Keratinocyte (primary cell): ENCODE data around the gene VASH2. TPM values are rescaled to one million over a fixed set of nuclear protein-coding genes. Genes with fewer than 3 reads are reported as not detected.

Source experiments
- DNase-seq: peaks from one replicate; pipeline ENCODE4 v3.0.0-alpha.2; 2011; ENCODE audit warnings: low read depth, missing footprints, low spot score
- FAIRE-seq: peaks from 2 replicates; lab custom pipeline; 2011; peaks lifted over from hg19 to GRCh38; lab: Jason Lieb, UNC
- H2AFZ ChIP-seq: 2 replicates; pipeline ENCODE4 v1.6.0; 2012; ENCODE audit warnings: low read length, control low read depth, inconsistent platforms; ENCODE audit not compliant: control insufficient read depth
- H3K27ac ChIP-seq: 2 replicates; pipeline ENCODE4 v1.5.1; 2011; ENCODE audit warnings: low read length; ENCODE audit not compliant: control insufficient read depth, insufficient read depth
- H3K27me3 ChIP-seq: 3 replicates; pipeline ENCODE4 v1.6.0; 2011; ENCODE audit warnings: low read length; ENCODE audit not compliant: control insufficient read depth, insufficient read depth; ENCODE audit errors: extremely low read depth
- H3K36me3 ChIP-seq, 2 experiments: 2 replicates in 1 of 2; 3 replicates in 1 of 2; pipeline ENCODE4 v1.5.1; 2011; ENCODE audit warnings: low read length in 2 of 2, mild to moderate bottlenecking in 1 of 2; ENCODE audit not compliant: control insufficient read depth in 2 of 2, insufficient read depth in 2 of 2; ENCODE audit errors: extremely low read depth in 1 of 2
- H3K4me1 ChIP-seq: 3 replicates; pipeline ENCODE4 v1.5.1; 2011; ENCODE audit warnings: low read length; ENCODE audit not compliant: control insufficient read depth, insufficient read depth; ENCODE audit errors: extremely low read depth
- H3K4me2 ChIP-seq: 3 replicates; pipeline ENCODE4 v1.6.0; 2011; ENCODE audit warnings: low read depth, low read length; ENCODE audit not compliant: control insufficient read depth, insufficient read depth; ENCODE audit errors: extremely low read depth
- H3K4me3 ChIP-seq, 3 experiments: fragments of 200-600 bp in 1 of 3; sonication (generic) in 1 of 3; 2 replicates in 2 of 3; 3 replicates in 1 of 3; pipeline ENCODE4 v1.5.1; 2011 to 2016; ENCODE audit warnings: low read length in 3 of 3, mild to moderate bottlenecking in 3 of 3, control low read depth in 2 of 3, inconsistent platforms in 1 of 3, low read depth in 1 of 3, mixed read lengths in 1 of 3, mixed run types in 1 of 3, moderate library complexity in 1 of 3; ENCODE audit not compliant: control insufficient read depth in 2 of 3, insufficient read depth in 2 of 3; ENCODE audit errors: extremely low read depth in 1 of 3
- H3K79me2 ChIP-seq: 2 replicates; pipeline ENCODE4 v1.6.0; 2012; ENCODE audit warnings: low read length; ENCODE audit not compliant: control insufficient read depth, insufficient read depth
- H3K9ac ChIP-seq: 3 replicates; pipeline ENCODE4 v1.6.0; 2011; ENCODE audit warnings: low read length; ENCODE audit not compliant: control insufficient read depth, insufficient read depth; ENCODE audit errors: extremely low read depth
- H3K9me1 ChIP-seq: 3 replicates; pipeline ENCODE4 v1.6.0; 2011; ENCODE audit warnings: low read length; ENCODE audit not compliant: control insufficient read depth, insufficient read depth; ENCODE audit errors: extremely low read depth
- H3K9me3 ChIP-seq: 2 replicates; pipeline ENCODE4 v1.5.1; 2012; ENCODE audit warnings: low read depth, low read length; ENCODE audit not compliant: control insufficient read depth
- H4K20me1 ChIP-seq: 3 replicates; pipeline ENCODE4 v1.6.0; 2011; ENCODE audit warnings: low read length; ENCODE audit not compliant: control insufficient read depth, insufficient read depth; ENCODE audit errors: extremely low read depth
- EZH2 ChIP-seq: IDR thresholded peaks from one replicate; pipeline ENCODE4 v1.6.1; 2012; ENCODE audit warnings: inconsistent platforms, mild to moderate bottlenecking, low read length, moderate library complexity
- dilution Hi-C: fragments of 300-500 bp; cut with MboI; formaldehyde crosslinking; loops from one replicate; pipeline ENCODE4 v1.7.0; 2020; ENCODE audit warnings: low sequenced_read_pairs; ENCODE audit not compliant: extremely low pct_ligation_motif_present
- polyA plus RNA-seq, 5 experiments: library from polyadenylated mRNA; depleted of rRNA in 3 of 5; stranded (reverse) in 3 of 5; stranded (forward) in 1 of 5; unstranded in 1 of 5; fragments of >200 nt; gene quantifications; 1 replicate in 1 of 5; 2 replicates in 3 of 5; 3 replicates in 1 of 5; pipeline versions ENCODE4 v1.2.1 to v1.2.3, GENCODE V29; 2011 to 2012; ENCODE audit warnings: missing spikeins in 2 of 5, low read depth in 1 of 5, low replicate concordance in 1 of 5
- TF ChIP-seq, protein P1 (sequence below), 3 experiments: IDR thresholded peaks in 1 of 3; conservative IDR thresholded peaks in 1 of 3; optimal IDR thresholded peaks in 1 of 3; 2 replicates in 2 of 3; 3 replicates in 1 of 3; pipeline versions ENCODE3 to v1.5.1; 2011; ENCODE audit warnings: low read length in 3 of 3, mild to moderate bottlenecking in 3 of 3, moderate library complexity in 2 of 3, control low read depth in 1 of 3, inconsistent platforms in 1 of 3; ENCODE audit not compliant: insufficient read depth in 2 of 3; ENCODE audit errors: extremely low read depth in 1 of 3

Gene VASH2
- polyA plus RNA-seq, 1 donor (not counting 4 experiments of a cell fraction or from before 2014, with no cell fraction given), result 0.04 TPM

DNA sequence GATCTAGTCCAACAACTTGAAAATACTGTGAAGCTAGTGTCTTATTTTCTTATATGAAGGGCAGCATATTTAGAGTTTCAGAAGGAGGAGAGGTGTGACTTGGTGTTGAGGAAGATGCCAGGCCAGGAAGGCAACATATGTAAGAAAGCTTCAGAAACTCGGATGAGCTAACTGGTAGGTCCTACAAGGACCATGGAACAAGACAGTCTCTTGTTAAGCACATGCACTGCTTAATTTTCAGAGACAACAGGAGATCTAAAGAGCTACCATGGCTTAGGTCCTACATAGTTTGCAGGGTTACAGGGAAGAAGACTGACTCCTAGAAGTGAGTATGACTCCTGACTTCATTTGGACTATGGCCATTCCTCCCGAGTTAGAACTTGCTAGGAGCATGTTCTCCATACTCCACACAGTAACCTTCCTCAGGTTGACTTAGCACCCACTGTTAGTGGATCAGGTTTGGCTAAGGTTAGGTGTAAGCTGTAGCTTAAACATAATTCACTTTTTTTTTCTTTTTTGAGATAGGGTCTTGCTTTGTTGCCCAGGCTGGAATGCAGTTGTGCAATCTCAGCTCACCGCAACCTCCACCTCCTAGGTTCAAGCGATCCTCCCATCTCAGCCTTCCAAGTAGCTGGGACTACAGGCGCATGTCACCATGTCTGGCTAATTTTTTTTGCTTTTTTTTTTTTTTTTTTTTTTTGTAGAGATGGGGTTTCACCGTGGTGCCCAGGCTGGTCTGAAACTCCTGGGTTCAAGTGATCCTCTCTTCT lies 34.4 kb downstream of the VASH2 start:
- DNase-seq, result no peak

DNA sequence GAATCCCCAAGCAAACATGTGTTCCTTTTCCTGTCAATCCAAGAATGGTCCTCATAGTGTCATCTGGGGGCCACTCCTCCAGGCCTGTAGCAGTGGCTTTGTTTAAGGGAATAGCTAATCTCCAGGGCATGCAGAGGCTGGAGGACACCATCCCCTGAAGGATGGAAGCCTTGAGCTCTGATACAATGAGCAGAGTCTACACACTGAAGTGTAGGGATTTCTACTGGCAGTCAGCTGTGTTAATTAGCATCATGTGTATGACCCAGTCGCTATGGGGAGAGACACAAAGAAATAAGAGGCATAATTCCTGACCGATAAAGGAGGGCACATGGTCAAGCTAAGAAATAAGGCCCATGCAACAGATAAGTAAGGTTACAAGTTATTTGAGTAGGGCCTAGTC lies 36.2 kb downstream of the VASH2 start:
- H4K20me1 ChIP-seq, result no peaks in the 10 kb centered on the region
- H3K9me3 ChIP-seq, result no peaks in the 10 kb centered on the region
- no peak overlapping the region for H3K27ac ChIP-seq
- H2AFZ ChIP-seq, result no peak overlapping the region
- dilution Hi-C loops, result no loop called here
- FAIRE-seq, result peak; percentile 5
- no peaks in the 10 kb centered on the region for H3K79me2 ChIP-seq
- no peak for DNase-seq
- TF ChIP-seq EZH2, result no peak
- TF ChIP-seq, protein P1, sequence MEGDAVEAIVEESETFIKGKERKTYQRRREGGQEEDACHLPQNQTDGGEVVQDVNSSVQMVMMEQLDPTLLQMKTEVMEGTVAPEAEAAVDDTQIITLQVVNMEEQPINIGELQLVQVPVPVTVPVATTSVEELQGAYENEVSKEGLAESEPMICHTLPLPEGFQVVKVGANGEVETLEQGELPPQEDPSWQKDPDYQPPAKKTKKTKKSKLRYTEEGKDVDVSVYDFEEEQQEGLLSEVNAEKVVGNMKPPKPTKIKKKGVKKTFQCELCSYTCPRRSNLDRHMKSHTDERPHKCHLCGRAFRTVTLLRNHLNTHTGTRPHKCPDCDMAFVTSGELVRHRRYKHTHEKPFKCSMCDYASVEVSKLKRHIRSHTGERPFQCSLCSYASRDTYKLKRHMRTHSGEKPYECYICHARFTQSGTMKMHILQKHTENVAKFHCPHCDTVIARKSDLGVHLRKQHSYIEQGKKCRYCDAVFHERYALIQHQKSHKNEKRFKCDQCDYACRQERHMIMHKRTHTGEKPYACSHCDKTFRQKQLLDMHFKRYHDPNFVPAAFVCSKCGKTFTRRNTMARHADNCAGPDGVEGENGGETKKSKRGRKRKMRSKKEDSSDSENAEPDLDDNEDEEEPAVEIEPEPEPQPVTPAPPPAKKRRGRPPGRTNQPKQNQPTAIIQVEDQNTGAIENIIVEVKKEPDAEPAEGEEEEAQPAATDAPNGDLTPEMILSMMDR (optimal IDR thresholded peaks at IDR 0.05 in 1 of 3, IDR thresholded peaks at IDR 0.05 in 1 of 3, conservative IDR thresholded peaks at IDR 0.05 in 1 of 3; ENCODE audit: extremely low read depth in 1 of 3, insufficient read depth in 2 of 3, low read length in 3 of 3), result no peak
- H3K4me3 ChIP-seq, result no peak overlapping the region
- peaks cover 9% of the 10 kb centered on the region for H3K4me1 ChIP-seq
- H3K9me1 ChIP-seq, result no peaks in the 10 kb centered on the region
- H3K27me3 ChIP-seq, result no peaks in the 10 kb centered on the region
- no peaks in the 10 kb centered on the region for H3K36me3 ChIP-seq
- no peak overlapping the region for H3K4me2 ChIP-seq
- no peak overlapping the region for H3K9ac ChIP-seq

More for the DNA sequence above, 34.4 kb downstream of the VASH2 start:
- H3K4me2 ChIP-seq, result no peak overlapping the region
- dilution Hi-C loops, result no loop called here
- no peaks in the 10 kb centered on the region for H4K20me1 ChIP-seq
- peaks cover 9% of the 10 kb centered on the region for H3K4me1 ChIP-seq
- H3K79me2 ChIP-seq, result no peaks in the 10 kb centered on the region
- H3K9ac ChIP-seq, result no peak overlapping the region
- no peak for FAIRE-seq
- H3K27me3 ChIP-seq, result no peaks in the 10 kb centered on the region
- no peak overlapping the region for H3K4me3 ChIP-seq
- no peak overlapping the region for H2AFZ ChIP-seq
- TF ChIP-seq, protein P1 (optimal IDR thresholded peaks at IDR 0.05 in 1 of 3, IDR thresholded peaks at IDR 0.05 in 1 of 3, conservative IDR thresholded peaks at IDR 0.05 in 1 of 3; ENCODE audit: extremely low read depth in 1 of 3, insufficient read depth in 2 of 3, low read length in 3 of 3), result no peak
- no peak for TF ChIP-seq EZH2
- no peaks in the 10 kb centered on the region for H3K9me3 ChIP-seq
- H3K27ac ChIP-seq, result no peak overlapping the region
- H3K36me3 ChIP-seq, result no peaks in the 10 kb centered on the region
- H3K9me1 ChIP-seq, result no peaks in the 10 kb centered on the region
